C4-2B (cell line): Measurements from ENCODE around the gene KIAA1549.

Source experiments
- H3K27ac ChIP-seq: fragments of 450-650 bp; 2 replicates; pipeline ENCODE4 v1.5.1; 2017
- ZFX ChIP-seq: fragments of 450-650 bp; IDR thresholded peaks from 2 replicates; pipeline ENCODE4 v1.6.1; 2017
- TF ChIP-seq, protein P1 (sequence below): fragments of 450-650 bp; conservative IDR thresholded peaks from 2 replicates; pipeline ENCODE4 v1.5.1; 2017; ENCODE audit warnings: mild to moderate bottlenecking

Gene KIAA1549

DNA sequence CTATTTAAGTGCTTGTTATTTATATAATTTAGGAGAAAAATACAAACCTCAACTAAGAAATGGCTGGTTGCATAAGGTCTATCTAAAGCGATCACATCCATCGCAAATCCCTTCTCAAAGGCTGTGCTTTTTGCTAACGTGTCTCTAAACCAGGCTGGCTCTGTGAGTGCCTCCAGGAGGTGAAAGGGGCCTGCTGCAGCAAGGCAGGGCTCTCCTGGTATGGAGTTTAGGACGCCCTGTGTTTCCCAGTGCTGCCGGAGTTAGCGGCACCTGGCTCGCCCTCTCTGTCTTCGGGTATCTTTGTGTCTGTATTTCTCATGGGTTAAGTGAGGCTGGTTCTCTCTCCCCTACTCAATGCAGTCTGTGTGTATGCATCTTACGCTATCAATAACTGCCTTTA, 114.8 kb downstream of the KIAA1549 start:
- no peak for TF ChIP-seq ZFX
- TF ChIP-seq, protein P1, sequence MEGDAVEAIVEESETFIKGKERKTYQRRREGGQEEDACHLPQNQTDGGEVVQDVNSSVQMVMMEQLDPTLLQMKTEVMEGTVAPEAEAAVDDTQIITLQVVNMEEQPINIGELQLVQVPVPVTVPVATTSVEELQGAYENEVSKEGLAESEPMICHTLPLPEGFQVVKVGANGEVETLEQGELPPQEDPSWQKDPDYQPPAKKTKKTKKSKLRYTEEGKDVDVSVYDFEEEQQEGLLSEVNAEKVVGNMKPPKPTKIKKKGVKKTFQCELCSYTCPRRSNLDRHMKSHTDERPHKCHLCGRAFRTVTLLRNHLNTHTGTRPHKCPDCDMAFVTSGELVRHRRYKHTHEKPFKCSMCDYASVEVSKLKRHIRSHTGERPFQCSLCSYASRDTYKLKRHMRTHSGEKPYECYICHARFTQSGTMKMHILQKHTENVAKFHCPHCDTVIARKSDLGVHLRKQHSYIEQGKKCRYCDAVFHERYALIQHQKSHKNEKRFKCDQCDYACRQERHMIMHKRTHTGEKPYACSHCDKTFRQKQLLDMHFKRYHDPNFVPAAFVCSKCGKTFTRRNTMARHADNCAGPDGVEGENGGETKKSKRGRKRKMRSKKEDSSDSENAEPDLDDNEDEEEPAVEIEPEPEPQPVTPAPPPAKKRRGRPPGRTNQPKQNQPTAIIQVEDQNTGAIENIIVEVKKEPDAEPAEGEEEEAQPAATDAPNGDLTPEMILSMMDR = no peak

DNA sequence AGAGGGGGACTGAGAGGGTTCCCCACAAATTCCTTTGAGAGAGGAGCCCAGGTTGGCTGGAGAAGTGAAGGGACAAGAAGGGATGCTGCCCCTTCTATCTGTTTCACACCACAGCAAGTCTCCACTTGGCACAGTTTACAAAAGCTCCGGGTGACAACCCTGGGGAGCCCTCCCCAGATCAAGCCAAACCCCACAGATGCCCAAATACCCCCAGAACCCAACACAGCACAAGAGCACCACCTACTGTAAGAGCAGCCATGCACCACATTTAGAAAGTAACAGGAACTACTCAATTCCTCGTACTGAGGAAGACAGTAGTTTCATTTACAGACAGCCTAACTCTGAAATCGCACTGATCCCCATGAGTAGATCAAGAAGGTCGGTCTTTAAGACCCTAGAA, 115.3 kb downstream of the KIAA1549 start:
- no peak overlapping the region for H3K27ac ChIP-seq
- TF ChIP-seq, protein P1 = no peak
- TF ChIP-seq ZFX = no peak

More for the DNA sequence above, 114.8 kb downstream of the KIAA1549 start:
- no peak overlapping the region for H3K27ac ChIP-seq

DNA sequence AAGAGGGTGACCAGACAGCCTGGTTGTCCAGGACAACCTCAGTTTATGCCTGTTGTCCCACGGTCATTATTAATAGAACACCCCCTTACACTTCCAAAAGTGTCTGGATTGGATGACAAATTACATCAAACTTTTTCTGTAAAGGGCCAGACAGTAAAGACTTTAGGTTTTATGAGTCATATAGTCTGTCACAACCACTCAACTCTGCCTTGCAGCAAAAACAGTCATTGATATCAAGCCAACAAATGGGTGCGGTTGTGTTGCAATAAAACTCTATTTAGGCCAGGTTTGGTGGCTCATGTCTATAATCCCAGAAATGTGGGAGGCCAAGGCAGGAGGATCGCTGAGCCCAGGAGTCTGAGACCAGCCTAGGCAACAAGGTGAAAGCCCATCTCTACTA, 116.5 kb downstream of the KIAA1549 start:
- TF ChIP-seq ZFX = no peak
- TF ChIP-seq, protein P1 = no peak
- H3K27ac ChIP-seq = no peak overlapping the region

DNA sequence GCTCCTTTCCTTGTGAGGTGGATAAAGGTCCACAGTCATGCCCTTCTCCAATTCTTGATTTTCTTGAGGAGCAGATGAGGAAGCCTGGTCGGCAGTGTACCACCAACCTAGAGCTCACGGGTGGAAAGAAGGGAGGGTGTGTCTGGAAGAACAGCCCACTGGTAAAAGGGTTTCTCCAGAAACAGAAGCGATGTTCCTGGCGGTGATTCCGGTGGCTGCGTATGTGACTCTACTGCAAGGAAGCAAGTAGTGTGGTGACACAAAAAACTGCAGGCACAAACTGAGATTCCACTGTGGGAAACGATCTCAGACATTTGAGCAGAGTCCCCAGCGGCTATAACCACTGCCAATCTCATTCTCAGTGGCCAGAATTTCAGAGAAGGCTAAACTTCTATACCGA, 117.3 kb downstream of the KIAA1549 start:
- TF ChIP-seq, protein P1 = no peak
- no peak for TF ChIP-seq ZFX

DNA sequence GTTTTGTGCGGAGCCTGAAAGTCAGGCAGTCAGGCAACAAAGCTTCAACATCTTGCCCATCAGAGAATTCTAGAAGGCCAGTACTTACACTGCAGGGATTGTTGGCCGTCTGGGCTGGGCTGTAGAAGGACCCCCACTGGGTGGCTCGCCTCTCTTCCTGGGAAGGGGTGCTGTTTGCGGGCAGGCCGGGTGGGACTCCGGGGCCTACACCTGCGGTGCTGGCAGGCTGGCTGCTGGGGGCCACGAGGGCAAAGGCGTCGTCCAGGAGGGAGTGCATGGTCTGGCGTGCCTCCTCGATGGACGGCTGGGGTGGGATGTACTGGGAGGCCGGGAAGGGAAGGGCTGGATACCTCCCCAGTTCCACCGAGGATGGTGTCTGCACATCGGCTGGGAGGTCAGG, 120.1 kb downstream of the KIAA1549 start:
- TF ChIP-seq, protein P1 = no peak
- TF ChIP-seq ZFX = no peak
- no peak overlapping the region for H3K27ac ChIP-seq

More for the DNA sequence above, 117.3 kb downstream of the KIAA1549 start:
- H3K27ac ChIP-seq = no peak overlapping the region

DNA sequence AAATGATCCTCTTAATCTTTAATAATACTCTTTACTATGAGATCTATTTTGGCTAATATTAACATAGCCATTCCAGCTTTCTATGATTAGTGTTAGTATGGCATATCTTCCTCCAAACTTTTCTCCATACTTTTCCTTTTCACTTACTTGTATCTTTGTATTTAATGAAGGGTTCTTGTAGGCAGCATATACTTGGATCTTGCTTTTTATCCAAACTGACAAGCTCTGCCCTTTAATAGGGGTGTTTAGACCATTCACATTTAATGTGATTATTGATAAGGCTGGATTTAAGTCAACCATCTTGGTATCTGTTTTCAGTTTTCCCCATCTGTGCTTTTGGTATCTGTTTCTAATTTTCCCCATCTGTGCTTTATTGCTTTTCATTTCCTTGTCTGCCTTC, 123.5 kb downstream of the KIAA1549 start:
- TF ChIP-seq ZFX = no peak
- TF ChIP-seq, protein P1 = no peak
- no peak overlapping the region for H3K27ac ChIP-seq

DNA sequence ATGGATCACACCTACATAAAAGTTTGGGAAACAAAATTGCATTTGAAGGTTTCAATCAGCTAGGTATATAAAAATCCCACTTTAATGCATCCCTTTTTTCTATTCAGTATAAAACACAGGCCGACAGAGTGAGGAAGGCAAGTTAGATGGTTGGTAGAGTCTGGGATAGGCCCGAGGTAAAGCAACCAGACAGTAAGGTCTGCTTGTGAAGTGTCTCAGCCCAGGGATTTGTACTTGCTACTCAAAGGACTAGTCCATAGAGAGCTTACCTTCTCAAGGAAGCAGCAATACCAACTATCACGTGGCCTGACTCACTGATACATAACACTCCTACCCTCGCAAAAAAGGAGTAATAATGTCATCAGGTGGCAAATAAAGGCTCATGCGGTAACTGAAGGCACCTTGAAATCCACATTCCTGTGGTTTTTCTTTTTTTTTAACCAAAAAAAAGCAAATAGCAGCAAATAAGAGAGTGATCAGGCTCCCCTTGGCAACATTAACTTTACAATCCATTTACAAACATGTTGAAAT, 127.0 kb downstream of the KIAA1549 start:
- H3K27ac ChIP-seq = no peak overlapping the region
- TF ChIP-seq ZFX = no peak
- TF ChIP-seq, protein P1 = no peak
